ENCODE data around the gene ZNF716.

Gene ZNF716

DNA sequence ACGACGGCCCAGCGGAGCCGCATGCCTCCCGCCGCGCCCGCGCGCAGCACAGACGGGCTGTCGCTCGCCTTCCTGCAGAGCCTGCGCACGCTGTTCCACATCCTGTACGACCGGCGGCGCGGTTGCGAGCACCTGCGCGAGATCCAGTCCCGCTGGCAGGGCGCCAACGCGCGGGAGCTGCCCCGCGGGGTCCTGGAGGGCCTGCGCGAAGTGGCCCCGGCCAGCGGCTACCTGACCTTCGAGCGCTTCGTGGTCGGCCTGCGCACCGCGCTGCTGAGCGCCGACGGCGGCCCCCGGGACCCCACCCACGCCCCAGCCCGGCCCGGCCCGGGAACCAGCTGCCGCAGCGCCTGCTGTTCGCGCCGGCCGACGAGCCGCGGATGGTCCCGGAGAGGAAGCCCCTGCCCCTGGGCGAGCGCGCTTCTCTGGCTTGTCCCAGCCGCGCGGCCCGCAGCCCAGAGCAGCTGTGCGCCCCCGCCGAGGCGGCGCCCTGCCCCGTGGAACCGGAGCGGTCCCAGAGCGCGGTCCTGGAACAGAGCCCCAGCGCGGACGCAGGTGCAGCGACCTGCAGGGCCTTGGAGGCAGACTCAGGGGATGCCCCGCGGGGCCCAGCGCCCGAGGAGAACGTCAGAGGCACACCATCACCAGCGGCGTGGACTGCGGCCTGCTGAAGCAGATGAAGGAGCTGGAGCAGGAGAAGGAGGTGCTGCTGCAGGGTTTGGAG lies 25.3 kb upstream of the ZNF716 start:
- Mint-ChIP-seq H3K4me3 (no peak overlapping the region), H3K9me3 (peaks cover 69% of the 10 kb centered on the region), H3K27ac (no peak overlapping the region), H3K36me3 (ENCODE audit: low read depth) (no peaks in the 10 kb centered on the region), H3K27me3 (ENCODE audit: low read depth, poor library complexity) (no peaks in the 10 kb centered on the region), H3K4me1 (no peaks in the 10 kb centered on the region)
- DNase-seq, result no peak
- TF ChIP-seq, protein P1, sequence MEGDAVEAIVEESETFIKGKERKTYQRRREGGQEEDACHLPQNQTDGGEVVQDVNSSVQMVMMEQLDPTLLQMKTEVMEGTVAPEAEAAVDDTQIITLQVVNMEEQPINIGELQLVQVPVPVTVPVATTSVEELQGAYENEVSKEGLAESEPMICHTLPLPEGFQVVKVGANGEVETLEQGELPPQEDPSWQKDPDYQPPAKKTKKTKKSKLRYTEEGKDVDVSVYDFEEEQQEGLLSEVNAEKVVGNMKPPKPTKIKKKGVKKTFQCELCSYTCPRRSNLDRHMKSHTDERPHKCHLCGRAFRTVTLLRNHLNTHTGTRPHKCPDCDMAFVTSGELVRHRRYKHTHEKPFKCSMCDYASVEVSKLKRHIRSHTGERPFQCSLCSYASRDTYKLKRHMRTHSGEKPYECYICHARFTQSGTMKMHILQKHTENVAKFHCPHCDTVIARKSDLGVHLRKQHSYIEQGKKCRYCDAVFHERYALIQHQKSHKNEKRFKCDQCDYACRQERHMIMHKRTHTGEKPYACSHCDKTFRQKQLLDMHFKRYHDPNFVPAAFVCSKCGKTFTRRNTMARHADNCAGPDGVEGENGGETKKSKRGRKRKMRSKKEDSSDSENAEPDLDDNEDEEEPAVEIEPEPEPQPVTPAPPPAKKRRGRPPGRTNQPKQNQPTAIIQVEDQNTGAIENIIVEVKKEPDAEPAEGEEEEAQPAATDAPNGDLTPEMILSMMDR (IDR thresholded peaks at IDR 0.05), result no peak

DNA sequence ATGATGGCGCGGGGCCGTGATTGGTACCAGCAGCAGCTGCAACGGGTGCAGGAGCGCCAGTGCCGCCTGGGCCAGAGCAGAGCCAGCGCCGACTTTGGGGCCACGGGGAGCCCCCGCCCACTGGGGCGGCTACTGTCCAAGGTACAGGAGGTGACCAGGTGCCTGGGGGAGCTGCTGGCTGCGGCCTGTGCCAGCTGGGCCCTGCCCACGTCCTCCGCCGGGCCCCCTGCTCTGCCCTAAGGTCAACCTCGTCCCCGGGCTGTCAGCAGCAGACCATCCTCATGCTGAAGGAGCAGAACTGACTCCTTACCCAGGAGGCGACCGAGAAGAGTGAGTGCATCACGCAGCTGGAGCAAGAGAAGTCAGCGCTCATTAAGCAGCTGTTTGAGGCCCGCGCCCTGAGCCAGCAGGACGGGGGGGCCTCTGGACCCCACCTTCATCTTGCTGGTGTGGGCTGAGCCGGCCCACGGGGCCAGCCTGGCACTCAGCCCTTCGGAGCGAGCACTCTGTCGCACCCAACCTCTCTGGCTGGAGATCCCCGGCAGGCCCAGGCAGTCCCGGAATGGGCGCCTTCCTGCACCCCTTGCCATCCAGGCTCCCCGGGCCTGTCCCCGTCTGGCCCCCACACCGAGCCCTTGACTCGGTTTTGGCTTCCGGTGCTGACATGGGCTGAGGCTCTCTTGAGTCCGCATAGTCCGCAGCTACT lies 24.6 kb upstream of the ZNF716 start:
- no peak overlapping the region for H3K4me3 Mint-ChIP-seq
- no peak overlapping the region for H3K27ac Mint-ChIP-seq
- peaks cover 70% of the 10 kb centered on the region for H3K9me3 Mint-ChIP-seq
- no peaks in the 10 kb centered on the region for H3K4me1 Mint-ChIP-seq
- DNase-seq, result no peak
- H3K36me3 Mint-ChIP-seq (ENCODE audit: low read depth), result no peaks in the 10 kb centered on the region
- no peaks in the 10 kb centered on the region for H3K27me3 Mint-ChIP-seq (ENCODE audit: low read depth, poor library complexity)
- TF ChIP-seq, protein P1 (IDR thresholded peaks at IDR 0.05), result no peak

DNA sequence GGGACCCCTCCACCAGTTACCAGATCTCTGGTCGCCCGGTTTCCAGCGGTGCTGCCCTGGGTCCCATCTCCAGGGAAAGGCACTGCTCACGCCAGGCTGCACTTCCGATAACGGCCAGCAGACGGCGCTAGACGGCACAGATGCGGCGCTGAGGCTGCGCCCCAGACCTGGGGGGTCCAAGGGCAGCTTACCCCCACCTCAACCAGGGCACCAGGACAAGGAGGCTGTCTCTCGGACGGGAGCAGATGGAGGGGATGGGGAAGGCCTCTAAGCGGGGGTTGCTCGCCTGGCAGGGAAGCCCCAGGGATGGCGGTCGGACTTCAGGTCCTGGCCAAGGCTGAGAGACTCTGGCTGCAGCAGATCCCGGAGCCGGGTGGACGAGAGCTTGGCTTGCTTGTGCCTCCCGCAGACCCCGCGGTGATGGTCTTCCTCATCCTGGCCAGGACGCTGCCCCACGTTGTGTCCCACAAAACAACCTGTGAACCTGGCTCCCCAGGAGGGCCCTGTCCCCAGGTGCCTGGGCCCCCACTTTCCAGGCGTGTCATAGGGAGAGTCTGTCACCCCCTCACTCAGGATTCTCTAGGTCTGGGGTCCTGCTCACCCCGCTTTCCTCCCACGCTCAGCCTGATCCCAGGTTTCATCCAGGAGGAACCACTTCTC lies 23.9 kb upstream of the ZNF716 start:
- no peaks in the 10 kb centered on the region for H3K27me3 Mint-ChIP-seq (ENCODE audit: low read depth, poor library complexity)
- no peaks in the 10 kb centered on the region for H3K36me3 Mint-ChIP-seq (ENCODE audit: low read depth)
- DNase-seq, result no peak
- H3K4me1 Mint-ChIP-seq, result no peaks in the 10 kb centered on the region
- H3K27ac Mint-ChIP-seq, result no peak overlapping the region
- no peak overlapping the region for H3K4me3 Mint-ChIP-seq
- peaks cover 74% of the 10 kb centered on the region for H3K9me3 Mint-ChIP-seq
- TF ChIP-seq, protein P1 (IDR thresholded peaks at IDR 0.05), result no peak

DNA sequence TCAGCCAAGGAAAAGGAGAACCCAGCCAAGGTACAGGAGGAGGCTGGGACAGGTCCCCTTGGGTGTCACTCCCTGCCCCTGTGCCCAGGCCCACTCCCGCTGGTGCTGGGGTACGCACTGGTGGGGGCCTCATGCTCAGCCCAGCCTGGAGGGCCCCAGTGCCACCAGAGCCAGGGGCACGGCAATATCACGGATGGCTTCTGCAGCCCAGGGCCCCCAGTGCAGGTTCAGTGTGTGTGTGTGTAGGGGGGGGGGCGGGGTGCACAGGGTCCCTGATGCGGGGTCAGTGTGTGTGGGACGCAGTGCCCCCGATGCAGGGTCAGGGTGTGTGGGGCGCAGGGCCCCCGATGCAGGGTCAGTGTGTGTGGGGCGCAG lies 23.4 kb upstream of the ZNF716 start:
- no peaks in the 10 kb centered on the region for H3K27me3 Mint-ChIP-seq (ENCODE audit: low read depth, poor library complexity)
- H3K4me3 Mint-ChIP-seq, result no peak overlapping the region
- peaks cover 73% of the 10 kb centered on the region for H3K9me3 Mint-ChIP-seq
- H3K36me3 Mint-ChIP-seq (ENCODE audit: low read depth), result no peaks in the 10 kb centered on the region
- DNase-seq, result no peak
- TF ChIP-seq, protein P1 (IDR thresholded peaks at IDR 0.05), result no peak
- no peaks in the 10 kb centered on the region for H3K4me1 Mint-ChIP-seq
- H3K27ac Mint-ChIP-seq, result no peak overlapping the region

DNA sequence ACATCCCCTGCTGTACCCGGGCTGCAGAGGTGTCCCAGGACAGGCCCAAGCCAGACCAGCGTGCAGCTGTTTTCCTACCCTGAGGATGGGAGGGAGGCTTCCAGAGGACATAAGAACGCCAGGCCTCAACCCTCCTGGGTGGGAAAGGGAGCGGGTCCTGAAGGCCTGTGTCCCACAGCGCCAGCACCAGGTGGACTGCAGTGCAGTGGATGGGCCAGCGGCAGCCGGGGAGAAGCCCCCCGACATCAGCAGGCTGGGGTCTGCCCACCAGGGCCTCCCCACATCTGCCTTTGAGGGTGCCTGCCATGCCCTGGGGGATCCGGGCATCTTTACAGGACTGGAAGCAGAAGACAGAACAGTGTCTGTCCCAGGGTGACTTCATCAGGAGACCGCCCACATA lies 22.8 kb upstream of the ZNF716 start:
- H3K9me3 Mint-ChIP-seq, result peaks cover 73% of the 10 kb centered on the region
- DNase-seq, result no peak
- H3K4me1 Mint-ChIP-seq, result no peaks in the 10 kb centered on the region
- H3K27ac Mint-ChIP-seq, result no peak overlapping the region
- TF ChIP-seq, protein P1 (IDR thresholded peaks at IDR 0.05), result no peak
- H3K27me3 Mint-ChIP-seq (ENCODE audit: low read depth, poor library complexity), result no peaks in the 10 kb centered on the region
- H3K36me3 Mint-ChIP-seq (ENCODE audit: low read depth), result no peaks in the 10 kb centered on the region
- H3K4me3 Mint-ChIP-seq, result no peak overlapping the region

Measured in nephron progenitor cell (in vitro differentiated cells).